Heart left ventricle (tissue), 16 donors: ENCODE results near the gene TCEANC2. TPM values are rescaled to one million over a fixed set of nuclear protein-coding genes. Genes with fewer than 3 reads are reported as not detected.
"Not testable (repeated sequence)": the region's sequence is repeated elsewhere in the genome, so short reads cannot be mapped to it uniquely, and the experiment has no call there.

Experiments
- ATAC-seq, 4 donors: fragments of 200-7000 bp; cut with Tn5 transposase; one replicate each; pipeline ENCODE4 v1.9.1; 2020 to 2022; ENCODE audit warnings: moderate library complexity in 4 of 4, mild to moderate bottlenecking in 3 of 4, moderate number of reproducible peaks in 1 of 4
- DNase-seq, 5 donors: peaks; one replicate each; pipeline ENCODE4 v3.0.0-alpha.2; 2020
- H3K27ac ChIP-seq, 12 donors: fragments of 200-600 bp; sonication (generic) in 4 of 12; one replicate each; pipeline versions ENCODE4 v1.5.0 to v1.8.0; 2016 to 2022; ENCODE audit warnings: mild to moderate bottlenecking in 2 of 12
- H3K27me3 ChIP-seq, 9 donors: fragments of 200-600 bp; sonication (generic) in 2 of 9; one replicate each; pipeline versions ENCODE4 v1.5.1 to v1.8.0; 2016 to 2022; ENCODE audit warnings: mild to moderate bottlenecking in 3 of 9
- H3K36me3 ChIP-seq, 9 donors: fragments of 200-600 bp; sonication (generic) in 2 of 9; one replicate each; pipeline versions ENCODE4 v1.5.0 to v1.8.0; 2018 to 2022; ENCODE audit warnings: mild to moderate bottlenecking in 2 of 9
- H3K4me1 ChIP-seq, 12 donors: fragments of 200-600 bp; sonication (generic) in 4 of 12; one replicate each; pipeline versions ENCODE4 v1.5.0 to v1.8.0; 2016 to 2022; ENCODE audit warnings: mild to moderate bottlenecking in 3 of 12
- H3K4me3 ChIP-seq, 12 donors: fragments of 200-600 bp; sonication (generic) in 4 of 12; one replicate each; pipeline versions ENCODE4 v1.5.0 to v1.8.0; 2017 to 2022; ENCODE audit warnings: mild to moderate bottlenecking in 9 of 12, moderate library complexity in 4 of 12
- H3K9me3 ChIP-seq, 12 donors: fragments of 200-600 bp; sonication (generic) in 4 of 12; one replicate each; pipeline versions ENCODE4 v1.5.0 to v1.8.0; 2016 to 2022; ENCODE audit warnings: mild to moderate bottlenecking in 1 of 12
- POLR2A ChIP-seq, 2 donors: fragments of 450-650 bp; IDR thresholded peaks; one replicate each; pipeline ENCODE4 v1.6.1; 2017; ENCODE audit warnings: antibody characterized with exemption in 2 of 2, mild to moderate bottlenecking in 2 of 2, moderate library complexity in 2 of 2
- WGBS, 4 donors: extraction: QIAGEN DNeasy Blood & Tissue Kit in 2 of 4; methylation state at CpG; one replicate each; pipeline versions ENCODE4 v1.1.5 to v1.1.7; 2013 to 2018; 5-methylcytosine and 5-hydroxymethylcytosine counted together
- intact Hi-C, 10 donors: fragments of 100-400 bp; cut with DNase I; formaldehyde crosslinking; loops; one replicate each; pipeline versions ENCODE4 v1.11.1 to v1.14.2; 2022
- long read RNA-seq, 3 donors: library from polyadenylated mRNA; unstranded; transcript quantifications; one replicate each; pipeline ENCODE4 v2.0.0, GENCODE V29; 2020 to 2021
- polyA plus RNA-seq, 2 donors: library from polyadenylated mRNA; stranded (reverse); fragments of 200-250 nt; gene quantifications; one replicate each; pipeline ENCODE4 v1.2.3, GENCODE V29; 2013
- total RNA-seq, 9 donors: library from RNA; depleted of rRNA in 2 of 9; stranded (reverse); fragments of >200 nt in 2 of 9; fragmentation: NEBNext Ultra II Directional in 3 of 9; extraction: Animal tissue kit (Norgen Biotek cat#: 25700) in 3 of 9; gene quantifications; one replicate each; pipeline versions ENCODE4 v1.1.0 to v1.2.4, GENCODE V29; 2016 to 2023
- TF ChIP-seq, protein P1 (sequence below), 12 donors: fragments of 200-600 bp; sonication (generic) in 4 of 12; IDR thresholded peaks; one replicate each; pipeline versions ENCODE4 v1.5.0 to v1.8.0; 2018 to 2022; ENCODE audit warnings: antibody characterized with exemption in 12 of 12, mild to moderate bottlenecking in 5 of 12
- donor health status: ischemic (EF 13 %, LVEDD 7.1; RV severe dilation, severe dysfunction).
- donor health status: healthy with polysubstance abuse.
- donor health status: DM: no; HTN: yes; CAD: no.
- donor health status: DM: no; HTN: no; CAD: no.
- donor health status: ischemic (EF 25% LVEDD 6.9; RV normal size, moderate dysfunction).
- donor health status: ischemic (EF 25% LVEDD 5.7; RV mildly dilated, moderate dysfunction).
- donor health status: healthy.
- donor health status: DM: yes; HTN: yes; CAD: no.
- donor health status: ischemic (EF 35%, LVEDD 5.7; RV mildly dilated, moderate dysfunction).
- donor health status: nonischemic (EF 11% LVEDD 7.7; RV severe dilation, severe dysfunction).
- donor health status: DM: yes; HTN: yes; CAD: no.
- donor health status: PGD.
- donor health status: ischemic (EF 29% LVEDD 5.4; RV normal size, mild dysfunction).
- donor health status: nonischemic (EF 23%, LVEDD 6.1; RV moderate dilation, normal function).

TCEANC2 gene
- total RNA-seq (1 to 10 TPM; 3.0 to 6.6 (median 4.6) TPM), polyA plus RNA-seq (1 to 10 TPM; 2.4 to 2.5 TPM)
- long read RNA-seq, donor 1, full-length matches to known transcripts, result 7 of 9 reads
- long read RNA-seq, donor 1, partial matches to known transcripts, result 0 of 9 reads
- long read RNA-seq, donor 1, other reads (novel, unspliced or antisense), result 2 of 9 reads
- long read RNA-seq, donor 2, full-length matches to known transcripts, result 4 of 6 reads
- long read RNA-seq, donor 2, partial matches to known transcripts, result 0 of 6 reads
- long read RNA-seq, donor 2, other reads (novel, unspliced or antisense), result 2 of 6 reads
- long read RNA-seq, donor 3, full-length matches to known transcripts, result 2 of 2 reads
- long read RNA-seq, donor 3, partial matches to known transcripts, result 0 of 2 reads
- long read RNA-seq, donor 3, other reads (novel, unspliced or antisense), result 0 of 2 reads

DNA sequence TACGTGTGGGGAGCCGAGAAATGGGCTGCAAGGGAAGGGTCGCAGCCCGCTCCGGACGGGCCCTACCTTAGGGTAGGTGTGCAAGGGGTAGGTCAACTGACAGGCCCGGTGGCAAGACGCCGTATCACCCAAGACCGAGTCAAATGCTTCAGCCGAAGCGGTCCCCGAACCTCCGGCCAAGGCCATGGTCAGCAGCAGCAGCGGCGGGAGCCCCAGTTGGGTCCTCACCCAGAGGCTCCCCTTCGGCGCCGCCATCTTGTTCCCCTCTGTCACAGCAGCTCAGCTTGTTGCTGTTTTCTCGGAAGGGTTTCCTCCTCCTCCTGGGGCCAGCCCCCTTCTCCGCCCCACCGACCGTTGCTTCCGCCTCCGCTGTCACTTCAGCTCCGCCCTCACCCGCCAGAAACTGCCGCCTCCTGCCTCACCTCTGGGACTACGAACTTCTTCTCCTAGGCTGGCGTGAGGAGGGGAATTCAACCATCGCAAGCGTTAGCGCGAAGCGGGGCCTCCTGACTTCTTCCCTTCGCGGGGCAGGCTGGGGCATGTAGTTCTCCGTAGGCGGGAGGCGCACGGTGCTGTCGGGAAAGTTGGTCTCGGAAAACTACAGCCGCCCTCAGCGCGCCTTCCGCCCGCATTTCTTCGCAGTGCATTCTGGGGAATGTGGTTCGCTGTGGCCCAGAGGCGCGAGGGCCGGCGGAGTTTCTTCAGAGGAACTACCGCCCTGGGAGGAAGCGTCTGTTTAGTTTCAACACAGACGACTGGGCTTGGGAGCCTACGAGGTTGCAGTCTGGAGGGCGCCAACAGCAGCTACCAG lies at the start of gene TCEANC2, which contains the start of gene TMEM59:
Gene TCEANC2 (plus strand): TSS at position 675 of the 811 bp plus-strand sequence. CDS start 815 bp downstream, outside the sequence.
Gene TMEM59 (minus strand): TSS at position 271 of the 811 bp plus-strand sequence. CDS start 16 bp downstream, at position 255.
- 0 to 1% (median 0%) methylated on average over 33 to 59 of the region's 59 CpGs for WGBS, 4 donors
- H3K9me3 ChIP-seq, result no peaks in the 10 kb centered on the region
- peaks cover 0 to 6% (median 0%) of the 10 kb centered on the region in 9 donors for H3K36me3 ChIP-seq
- intact Hi-C loops, result loop anchor here in 6 of 10 donors (5.0 to 10.0 kb wide), 10 partner anchors 106 to 354 kb away; partner anchors contain the start of genes IFT25 (in 4 of the 6), LRRC42 (in 4 of the 6), YIPF1 (in 3 of the 6) and DIO1 (in 1 of the 6)
- peak in 1 of 2 donors; percentile 63 for TF ChIP-seq POLR2A (IDR thresholded peaks at IDR 0.05)
- TF ChIP-seq, protein P1, sequence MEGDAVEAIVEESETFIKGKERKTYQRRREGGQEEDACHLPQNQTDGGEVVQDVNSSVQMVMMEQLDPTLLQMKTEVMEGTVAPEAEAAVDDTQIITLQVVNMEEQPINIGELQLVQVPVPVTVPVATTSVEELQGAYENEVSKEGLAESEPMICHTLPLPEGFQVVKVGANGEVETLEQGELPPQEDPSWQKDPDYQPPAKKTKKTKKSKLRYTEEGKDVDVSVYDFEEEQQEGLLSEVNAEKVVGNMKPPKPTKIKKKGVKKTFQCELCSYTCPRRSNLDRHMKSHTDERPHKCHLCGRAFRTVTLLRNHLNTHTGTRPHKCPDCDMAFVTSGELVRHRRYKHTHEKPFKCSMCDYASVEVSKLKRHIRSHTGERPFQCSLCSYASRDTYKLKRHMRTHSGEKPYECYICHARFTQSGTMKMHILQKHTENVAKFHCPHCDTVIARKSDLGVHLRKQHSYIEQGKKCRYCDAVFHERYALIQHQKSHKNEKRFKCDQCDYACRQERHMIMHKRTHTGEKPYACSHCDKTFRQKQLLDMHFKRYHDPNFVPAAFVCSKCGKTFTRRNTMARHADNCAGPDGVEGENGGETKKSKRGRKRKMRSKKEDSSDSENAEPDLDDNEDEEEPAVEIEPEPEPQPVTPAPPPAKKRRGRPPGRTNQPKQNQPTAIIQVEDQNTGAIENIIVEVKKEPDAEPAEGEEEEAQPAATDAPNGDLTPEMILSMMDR (IDR thresholded peaks at IDR 0.05), result peak in 1 of 12 donors; percentile 7
- H3K27me3 ChIP-seq, result no peaks in the 10 kb centered on the region
- peak; percentile 98 to 99 (median 98) for DNase-seq
- peaks cover 0 to 51% (median 41%) of the 10 kb centered on the region in 12 donors for H3K4me1 ChIP-seq
- H3K4me3 ChIP-seq, result peak within 1 kb of the TSS; percentile 88 to 99 (median 95)
- ATAC-seq, result peak; percentile 96 to 98 (median 98)
- H3K27ac ChIP-seq, result peak within 1 kb of the TSS; percentile 88 to 98 (median 94)

DNA sequence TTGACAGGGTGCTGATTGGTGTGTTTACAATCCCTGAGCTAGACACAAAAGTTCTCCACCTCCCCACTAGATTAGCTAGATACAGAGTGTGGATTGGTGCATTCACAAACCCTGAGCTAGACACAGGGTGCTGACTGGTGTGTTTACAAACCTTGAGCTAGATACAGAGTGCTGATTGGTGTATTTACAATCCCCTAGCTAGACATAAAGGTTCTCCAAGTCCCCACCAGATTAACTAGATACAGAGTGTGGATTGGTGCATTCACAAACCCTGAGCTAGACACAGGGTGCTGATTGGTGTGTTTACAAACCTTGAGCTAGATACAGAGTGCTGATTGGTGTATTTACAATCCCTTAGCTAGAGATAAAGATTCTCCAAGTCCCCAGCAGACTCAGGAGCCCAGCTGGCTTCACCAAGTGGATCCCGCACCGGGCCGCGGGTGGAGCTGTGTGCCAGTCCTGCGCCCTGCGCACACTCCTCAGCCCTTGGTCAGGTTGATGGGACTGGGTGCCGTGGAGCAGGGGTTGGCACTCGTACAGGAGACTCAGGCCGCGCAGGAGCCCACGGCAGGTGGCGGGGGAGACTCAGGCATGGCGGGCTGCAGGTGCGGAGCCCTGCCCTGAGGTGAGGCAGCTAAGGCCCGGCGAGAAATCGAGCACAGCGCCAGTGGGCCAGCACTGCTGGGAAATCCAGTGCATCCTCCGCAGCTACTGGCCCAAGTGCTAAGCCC lies 49.5 kb upstream of the TCEANC2 start:
- ATAC-seq, H3K4me3 ChIP-seq, H3K9me3 ChIP-seq, intact Hi-C loops, H3K4me1 ChIP-seq, H3K27ac ChIP-seq, H3K36me3 ChIP-seq, DNase-seq, H3K27me3 ChIP-seq: not testable (repeated sequence)
- WGBS, 4 donors, result 91 to 98% (median 94%) methylated on average over 8 to 19 of the region's 19 CpGs

DNA sequence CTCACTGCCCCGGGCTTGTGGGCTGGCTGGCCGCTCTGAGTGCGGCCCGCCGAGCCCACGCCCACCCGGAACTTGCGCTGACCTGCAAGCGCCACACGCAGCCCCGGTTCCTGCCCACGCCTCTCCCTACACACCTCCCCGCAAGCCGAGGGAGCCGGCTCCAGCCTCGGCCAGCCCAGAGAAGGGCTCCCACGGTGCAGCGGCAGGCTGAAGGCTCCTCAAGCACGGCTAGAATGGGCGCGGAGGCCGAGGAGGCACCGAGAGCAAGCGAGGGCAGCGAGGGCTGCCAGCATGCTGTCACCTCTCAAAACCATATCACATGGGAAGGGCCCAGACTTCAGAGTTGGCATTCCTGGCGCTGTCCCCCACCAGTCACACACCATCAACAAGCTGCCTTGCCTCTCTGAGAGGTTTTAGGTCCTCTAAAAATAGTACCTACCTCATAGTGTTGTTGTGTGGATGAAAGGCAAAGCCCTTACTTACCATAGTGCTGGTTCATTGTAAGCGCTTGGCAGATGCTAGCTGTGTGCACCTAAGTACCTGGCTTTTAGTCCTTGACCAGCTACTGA lies 48.8 kb upstream of the TCEANC2 start:
- intact Hi-C loops, result no loop called here
- ATAC-seq (peak in 3 of 4 donors; percentile 57 to 80 (median 66)), DNase-seq (peak in 1 of 5 donors; percentile 61)
- peaks cover 0 to 5% (median 0%) of the 10 kb centered on the region in 9 donors for H3K27me3 ChIP-seq
- H3K4me1 ChIP-seq, result no peaks in the 10 kb centered on the region
- no peaks in the 10 kb centered on the region for H3K9me3 ChIP-seq
- H3K36me3 ChIP-seq, result no peaks in the 10 kb centered on the region
- H3K27ac ChIP-seq, result no peak overlapping the region
- WGBS, 4 donors, result 81 to 95% (median 91%) methylated on average over 16 to 27 of the region's 27 CpGs
- TF ChIP-seq, protein P1 (IDR thresholded peaks at IDR 0.05), result no peak
- TF ChIP-seq POLR2A (IDR thresholded peaks at IDR 0.05), result no peak
- no peak overlapping the region for H3K4me3 ChIP-seq

DNA sequence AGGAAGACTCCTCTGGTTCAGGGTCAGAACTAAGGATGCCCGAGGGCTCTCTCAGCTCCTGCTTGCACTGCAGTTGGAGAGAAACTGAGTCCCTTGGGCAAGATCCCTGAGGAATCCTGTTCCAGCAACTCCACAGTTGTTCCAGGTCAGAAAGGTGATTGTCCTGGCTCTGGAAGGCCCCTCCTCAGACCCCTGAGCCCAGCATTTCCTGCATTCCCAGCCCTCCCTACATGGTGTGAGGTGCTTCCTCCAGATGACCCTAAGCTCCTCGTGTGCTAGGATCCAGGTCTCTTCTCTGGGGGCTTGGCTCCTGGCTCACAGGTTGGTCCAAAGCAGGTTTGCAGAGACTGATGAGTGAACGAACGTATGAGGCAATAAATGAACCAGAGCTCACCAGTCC lies 46.9 kb upstream of the TCEANC2 start:
- no peak for DNase-seq
- intact Hi-C loops, result no loop called here
- no peaks in the 10 kb centered on the region for H3K9me3 ChIP-seq
- H3K27me3 ChIP-seq, result peaks cover 0 to 5% (median 0%) of the 10 kb centered on the region in 9 donors
- 72 to 78% (median 74%) methylated on average over 4 of the region's 4 CpGs for WGBS, 4 donors
- TF ChIP-seq POLR2A (IDR thresholded peaks at IDR 0.05), result no peak
- TF ChIP-seq, protein P1 (IDR thresholded peaks at IDR 0.05), result no peak
- H3K4me1 ChIP-seq, result no peaks in the 10 kb centered on the region
- no peak overlapping the region for H3K4me3 ChIP-seq
- no peak for ATAC-seq
- no peaks in the 10 kb centered on the region for H3K36me3 ChIP-seq
- H3K27ac ChIP-seq, result no peak overlapping the region
